GM12878 (cell line): ENCODE results near the gene GNAZ. TPM values are rescaled to one million over a fixed set of nuclear protein-coding genes. Genes with fewer than 3 reads are reported as not detected.

ENCODE experiments used
- ATAC-seq: fragments of 200-7000 bp; cut with Tn5 transposase; 3 replicates; pipeline ENCODE4 v1.9.1; 2020; ENCODE audit warnings: mild to moderate bottlenecking, moderate library complexity
- BruUV-seq: library from RNA; stranded (reverse); fragments of 400-500 nt; replicated peaks from 2 replicates; lab custom pipeline; 2021; lab: Mats Ljungman, UMichigan
- CTCF ChIA-PET: fragments of 300-600 bp; sonication (Branson Sonifier 250); formaldehyde crosslinking; extraction: SDS; loops from one replicate; lab custom pipeline; 2021; ENCODE audit warnings: inconsistent platforms; lab: Yijun Ruan, JAX
- POLR2A ChIA-PET: fragments of 350-600 bp; formaldehyde crosslinking; extraction: SDS; loops from one replicate; lab custom pipeline; 2021; ENCODE audit warnings: inconsistent platforms; lab: Charles Lee
- RAD21 ChIA-PET: fragments of 300-600 bp; sonication (Branson Sonifier 250); formaldehyde crosslinking; loops from one replicate; lab custom pipeline; 2023; ENCODE audit warnings: antibody characterized with exemption; ENCODE audit not compliant: unreplicated experiment; lab: Charles Lee
- SMC1A ChIA-PET: fragments of 300-600 bp; sonication (Branson Sonifier 250); formaldehyde crosslinking; loops from one replicate; lab custom pipeline; 2023; ENCODE audit not compliant: unreplicated experiment, uncharacterized antibody; lab: Charles Lee
- DNase-seq: peaks from one replicate; pipeline ENCODE4 v3.0.0-alpha.2; 2011; ENCODE audit warnings: low read depth, low spot score
- FAIRE-seq: peaks from 3 replicates; lab custom pipeline; 2011; peaks lifted over from hg19 to GRCh38; lab: Jason Lieb, UNC
- H2AFZ ChIP-seq: 2 replicates; pipeline ENCODE4 v1.6.0; 2011; ENCODE audit warnings: low read depth, low read length, control low read depth; ENCODE audit not compliant: control insufficient read depth
- H3K27ac ChIP-seq: 2 replicates; pipeline ENCODE4 v1.5.1; 2011; ENCODE audit warnings: control low read depth; ENCODE audit not compliant: control insufficient read depth, insufficient read depth
- H3K27me3 ChIP-seq, 2 experiments: replicated peaks in 1 of 2; 2 replicates each; pipeline versions ENCODE4 v1.6.0 to v1.6.1; 2011; ENCODE audit warnings: low read length in 1 of 2; ENCODE audit not compliant: control insufficient read depth in 2 of 2, insufficient read depth in 2 of 2
- H3K36me3 ChIP-seq, 2 experiments: 2 replicates each; pipeline ENCODE4 v1.5.1; 2011; ENCODE audit warnings: low read length in 1 of 2; ENCODE audit not compliant: control insufficient read depth in 2 of 2, insufficient read depth in 2 of 2
- H3K4me1 ChIP-seq: 2 replicates; pipeline ENCODE4 v1.6.1; 2011; ENCODE audit warnings: mild to moderate bottlenecking, low read length, moderate library complexity, mixed read lengths; ENCODE audit not compliant: control insufficient read depth, insufficient read depth
- H3K4me2 ChIP-seq: 2 replicates; pipeline ENCODE4 v1.6.0; 2011; ENCODE audit warnings: control low read depth; ENCODE audit not compliant: control insufficient read depth, insufficient read depth
- H3K4me3 ChIP-seq: fragments of 200-600 bp; sonication (generic); 2 replicates; pipeline ENCODE4 v1.5.1; 2016
- H3K79me2 ChIP-seq: 2 replicates; pipeline ENCODE4 v1.6.0; 2011; ENCODE audit warnings: low read length; ENCODE audit not compliant: control insufficient read depth, insufficient read depth
- H3K9ac ChIP-seq: 2 replicates; pipeline ENCODE4 v1.8.0; 2011; ENCODE audit warnings: low read length, control low read depth, mixed read lengths; ENCODE audit not compliant: control insufficient read depth, insufficient read depth
- H3K9me3 ChIP-seq: replicated peaks from 3 replicates; pipeline ENCODE4 v1.5.1; 2011; ENCODE audit warnings: mild to moderate bottlenecking, low read length; ENCODE audit not compliant: control insufficient read depth, insufficient read depth
- H4K20me1 ChIP-seq: 2 replicates; pipeline ENCODE4 v1.6.0; 2011; ENCODE audit not compliant: control insufficient read depth, insufficient read depth
- BHLHE40 ChIP-seq, 2 experiments: fragments of 450-650 bp in 1 of 2; IDR thresholded peaks; 2 replicates each; pipeline ENCODE4 v1.6.1; 2011 to 2017; ENCODE audit warnings: low read depth in 2 of 2, borderline replicate concordance in 1 of 2, improper control_type of control experiment in 1 of 2, low read length in 1 of 2, mild to moderate bottlenecking in 1 of 2
- CREM ChIP-seq: IDR thresholded peaks from 2 replicates; pipeline ENCODE4 v1.6.1; 2014; ENCODE audit warnings: antibody characterized with exemption, low read depth
- HDAC2 ChIP-seq: fragments of 200-600 bp; sonication (generic); IDR thresholded peaks from 2 replicates; pipeline ENCODE4 v1.6.1; 2017
- MEF2A ChIP-seq: IDR thresholded peaks from 2 replicates; pipeline ENCODE4 v1.6.1; 2011; ENCODE audit warnings: low read depth, mild to moderate bottlenecking, low read length, moderate library complexity; ENCODE audit not compliant: insufficient read depth
- MXI1 ChIP-seq: fragments of 150-350 bp; IDR thresholded peaks from 2 replicates; pipeline ENCODE4 v1.6.1; 2011; ENCODE audit warnings: low read depth, mild to moderate bottlenecking, inconsistent platforms, low read length, improper control_type of control experiment
- PKNOX1 ChIP-seq: fragments of 450-650 bp; IDR thresholded peaks from 2 replicates; pipeline ENCODE4 v1.6.1; 2016; ENCODE audit warnings: mild to moderate bottlenecking
- RELA ChIP-seq: fragments of 450-650 bp; IDR thresholded peaks from 2 replicates; pipeline ENCODE4 v1.8.0; 2014; ENCODE audit warnings: borderline replicate concordance; ENCODE audit not compliant: partially characterized antibody
- REST ChIP-seq: IDR thresholded peaks from 2 replicates; pipeline ENCODE4 v1.6.1; 2012; ENCODE audit warnings: mild to moderate bottlenecking, low read depth, low read length
- SUPT20H ChIP-seq: IDR thresholded peaks from 2 replicates; pipeline ENCODE4 v1.6.1; 2011; ENCODE audit warnings: low read depth, mild to moderate bottlenecking, low read length, moderate library complexity, borderline replicate concordance; ENCODE audit not compliant: control insufficient read depth
- TAF1 ChIP-seq: IDR thresholded peaks from 2 replicates; pipeline ENCODE4 v1.6.1; 2011; ENCODE audit warnings: mild to moderate bottlenecking, low read depth, low read length, borderline replicate concordance
- ZSCAN29 ChIP-seq: fragments of 450-650 bp; IDR thresholded peaks from 2 replicates; pipeline ENCODE4 v1.6.1; 2017; ENCODE audit warnings: mild to moderate bottlenecking, moderate library complexity
- ZZZ3 ChIP-seq: IDR thresholded peaks from 2 replicates; pipeline ENCODE4 v1.6.1; 2011; ENCODE audit warnings: low read depth; ENCODE audit not compliant: control insufficient read depth, insufficient read length
- WGBS: methylation state at CpG from one replicate; pipeline ENCODE4 v1.1.6; 2016; ENCODE audit warnings: low lambda C conversion rate; ENCODE audit not compliant: insufficient replicate concordance, insufficient coverage; ENCODE audit errors: missing lambda C conversion rate; 5-methylcytosine and 5-hydroxymethylcytosine counted together
- in situ Hi-C: fragments of 300-500 bp; cut with MboI; formaldehyde crosslinking; loops from 9 replicates; pipeline ENCODE4 v1.14.3; 2018; ENCODE audit warnings: mixed read lengths
- intact Hi-C: fragments of 100-400 bp; cut with micrococcal nuclease; formaldehyde crosslinking; loops from one replicate; pipeline ENCODE4 v1.14.2; 2022; ENCODE audit not compliant: unreplicated experiment
- polyA plus RNA-seq, 11 experiments: library from polyadenylated mRNA; depleted of rRNA in 4 of 11; unstranded in 6 of 11; stranded (reverse) in 5 of 11; fragments of >200 nt; fragmentation: Nextera tagmentation in 4 of 11; fragmentation: Illumina TruSeq in 1 of 11; extraction: Ambion mirVana in 4 of 11; extraction: Trizol in 1 of 11; gene quantifications; 1 replicate in 1 of 11; 2 replicates in 10 of 11; pipeline versions ENCODE4 v1.2.1 to v1.2.3, GENCODE V29; 2011 to 2016; ENCODE audit warnings: inconsistent platforms in 2 of 11, missing spikeins in 2 of 11, low read depth in 1 of 11
- total RNA-seq, 4 experiments: library from RNA; depleted of rRNA in 3 of 4; stranded (reverse); fragments of >200 nt in 3 of 4; fragmentation: Illumina TruSeq in 1 of 4; extraction: Trizol in 1 of 4; gene quantifications; 2 replicates each; pipeline versions ENCODE4 v1.2.1 to v1.2.3, GENCODE V29; 2013 to 2021

Gene GNAZ
- total and polyA plus RNA-seq, 10 of the 15 experiments (the other 5 are each of a cell fraction or from before 2014, with no cell fraction given), result 0.09 to 1.0 (median 0.44) TPM; not detected in 1

GRCh38 chr22:23109079-23109347, 38.7 kb downstream of the GNAZ start:
- RAD21 ChIA-PET, result no interaction called here
- H2AFZ ChIP-seq, result no peak overlapping the region
- no peak overlapping the region for H3K4me2 ChIP-seq
- in situ Hi-C loops (no loop called here), intact Hi-C loops (no loop called here)
- POLR2A ChIA-PET, result no interaction called here
- FAIRE-seq, result no peak
- no peak overlapping the region for H3K4me3 ChIP-seq
- CTCF ChIA-PET, result interaction anchor here (0.9 to 1.1 kb wide), 4 partner anchors 10 to 149 kb away, joined by 3 to 4 read pairs (median 4); no protein-coding TSS in a partner anchor
- WGBS, result 11% methylated on average over 6 of the region's 6 CpGs
- no TSS peak for BruUV-seq
- H3K9me3 ChIP-seq, result no peaks in the 10 kb centered on the region
- H3K36me3 ChIP-seq, result no peaks in the 10 kb centered on the region; a peak in 1 of 4 replicates
- no peak overlapping the region for H3K9ac ChIP-seq
- H3K27ac ChIP-seq, result no peak overlapping the region
- no peaks in the 10 kb centered on the region for H3K4me1 ChIP-seq
- TF ChIP-seq MEF2A (no peak), MXI1 (no peak), ZSCAN29 (no peak), SUPT20H (no peak), HDAC2 (no peak), ZZZ3 (no peak), RELA (no peak), REST (no peak), BHLHE40 (IDR thresholded peaks at IDR 0.05; ENCODE audit: borderline replicate concordance in 1 of 2, low read depth in 2 of 2, low read length in 1 of 2) (no peak), CREM (no peak), TAF1 (no peak), PKNOX1 (no peak)
- no peak for ATAC-seq
- no peaks in the 10 kb centered on the region for H3K79me2 ChIP-seq
- SMC1A ChIA-PET, result interaction anchor here (2.4 kb wide), 1 partner anchor 149 kb away, joined by 12 read pairs; no protein-coding TSS in a partner anchor
- no peaks in the 10 kb centered on the region for H3K27me3 ChIP-seq
- no peak for DNase-seq
- H4K20me1 ChIP-seq, result no peaks in the 10 kb centered on the region
